ENCODE data around the gene XG.
"Not testable (repeated sequence)": the region's sequence is repeated elsewhere in the genome, so short reads cannot be mapped to it uniquely, and the experiment has no call there.

XG gene

DNA sequence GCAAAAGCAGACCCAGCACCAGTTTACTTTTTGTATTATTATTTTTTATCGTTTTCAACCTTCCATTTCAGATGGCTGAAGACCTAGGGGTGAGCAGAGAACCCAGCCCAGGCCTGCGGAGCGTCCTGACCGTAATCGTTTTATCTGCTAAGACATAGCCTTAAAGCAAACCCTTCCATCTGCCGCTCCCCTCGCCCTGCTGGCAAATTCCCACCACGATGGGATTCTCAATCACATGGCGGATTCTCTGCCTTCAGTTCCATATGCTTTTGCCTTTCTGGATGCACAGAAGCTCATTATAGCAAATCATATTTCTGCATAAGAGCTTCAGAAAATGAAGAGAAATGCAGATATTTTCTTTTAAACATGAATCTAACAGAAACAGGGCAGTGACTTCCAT lies 18.6 kb upstream of the XG start:
- no peak for DNase-seq (ENCODE audit: low spot score)

DNA sequence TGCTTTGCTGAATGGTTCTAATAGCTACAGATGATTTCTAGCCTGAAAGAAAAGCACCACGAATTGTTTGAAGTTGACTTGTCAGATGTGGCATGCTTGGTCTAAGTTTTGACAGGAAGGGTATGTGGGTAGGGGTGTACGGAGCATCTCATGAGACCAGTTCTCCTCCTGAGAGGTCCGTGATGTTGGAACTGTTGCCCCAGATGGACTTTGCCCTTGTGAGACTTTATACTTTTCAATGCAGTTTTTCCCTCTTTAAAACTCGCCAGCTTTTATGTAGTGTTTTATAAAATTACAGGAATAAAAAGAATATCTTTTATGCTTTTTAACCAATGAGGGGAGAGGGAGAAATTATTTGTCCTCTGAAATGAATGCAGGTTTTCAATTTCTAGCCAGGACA lies 16.6 kb upstream of the XG start:
- no peak for DNase-seq (ENCODE audit: low spot score)

DNA sequence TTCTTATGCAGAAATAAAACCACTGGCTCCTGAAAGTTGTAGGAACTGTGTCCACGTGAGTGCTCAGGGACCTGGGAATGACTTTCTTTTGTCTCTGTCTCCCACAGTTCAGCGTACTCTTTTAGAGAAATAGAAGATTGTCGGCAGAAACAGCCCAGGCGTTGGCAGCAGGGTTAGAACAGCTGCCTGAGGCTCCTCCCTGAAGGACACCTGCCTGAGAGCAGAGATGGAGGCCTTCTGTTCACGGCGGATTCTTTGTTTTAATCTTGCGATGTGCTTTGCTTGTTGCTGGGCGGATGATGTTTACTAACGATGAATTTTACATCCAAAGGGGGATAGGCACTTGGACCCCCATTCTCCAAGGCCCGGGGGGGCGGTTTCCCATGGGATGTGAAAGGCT lies 11.2 kb upstream of the XG start:
- DNase-seq (ENCODE audit: low spot score), result no peak

DNA sequence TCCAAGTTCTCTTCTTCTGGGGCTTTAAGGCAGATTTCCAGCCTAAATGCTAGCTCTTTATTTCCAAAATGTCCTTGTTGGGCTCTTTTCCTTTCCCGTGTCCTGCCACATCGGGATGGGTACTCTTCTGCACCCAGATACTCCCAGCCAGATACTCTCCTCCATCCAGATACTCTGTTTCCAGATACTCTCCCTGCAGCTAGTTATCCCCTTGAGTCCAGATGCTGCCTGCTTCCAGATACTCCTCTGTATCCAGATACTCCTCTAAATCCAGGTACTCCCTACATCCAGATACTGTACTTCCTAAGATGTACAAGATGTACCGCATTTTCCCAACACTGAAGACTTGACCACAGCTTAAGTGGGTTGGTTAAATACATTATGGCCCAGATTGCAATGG lies 10.5 kb upstream of the XG start:
- DNase-seq (ENCODE audit: low spot score), result no peak

DNA sequence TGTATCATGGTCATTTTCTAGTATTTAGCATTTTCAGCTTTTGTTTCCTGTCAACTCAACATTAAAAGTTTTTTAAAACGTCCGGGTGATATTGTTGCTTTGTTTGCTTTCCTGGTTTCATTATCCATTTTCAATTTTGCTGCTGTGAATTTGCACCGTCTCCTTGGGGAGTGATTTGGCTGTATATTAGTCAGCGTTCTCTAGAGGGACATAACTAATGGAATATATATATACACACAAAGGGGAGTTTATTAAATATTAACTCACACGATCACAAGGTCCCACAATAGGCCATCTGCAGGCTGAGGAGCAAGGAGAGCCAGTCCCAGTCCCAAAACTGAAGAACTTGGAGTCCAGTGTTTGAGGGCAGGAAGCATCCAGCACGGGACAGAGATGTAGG lies 5.6 kb upstream of the XG start:
- not testable (repeated sequence) for DNase-seq (ENCODE audit: low spot score)

DNA sequence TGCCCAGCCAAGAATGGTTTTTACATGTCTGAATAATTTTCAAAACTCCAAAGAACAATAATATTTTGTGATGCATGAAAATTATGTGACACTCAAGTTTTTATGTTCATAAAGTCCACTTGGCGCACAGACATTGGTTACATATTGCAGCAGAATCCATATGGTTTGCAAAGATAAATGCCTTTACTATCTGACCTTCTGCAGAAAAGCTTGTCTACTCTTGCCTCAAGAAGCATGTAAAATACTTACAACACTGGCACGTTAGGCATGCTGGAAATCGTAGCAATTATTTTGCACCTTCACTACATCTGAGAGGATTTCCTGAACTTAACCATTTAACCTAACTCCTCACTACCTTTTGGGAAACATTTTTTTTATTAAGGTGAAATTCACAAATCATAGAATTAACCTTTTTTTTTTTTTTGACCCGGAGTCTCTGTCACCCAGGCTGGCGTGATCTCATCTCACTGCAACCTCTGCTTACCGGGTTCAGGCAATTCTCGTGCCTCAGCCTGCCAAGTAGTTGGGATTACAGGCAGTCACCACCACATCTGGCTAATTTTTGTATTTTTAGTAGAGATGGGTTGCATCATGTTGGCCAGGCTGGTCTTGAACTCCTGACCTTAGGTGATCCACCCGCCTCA lies 3.5 kb upstream of the XG start:
- no peak for DNase-seq (ENCODE audit: low spot score)

DNA sequence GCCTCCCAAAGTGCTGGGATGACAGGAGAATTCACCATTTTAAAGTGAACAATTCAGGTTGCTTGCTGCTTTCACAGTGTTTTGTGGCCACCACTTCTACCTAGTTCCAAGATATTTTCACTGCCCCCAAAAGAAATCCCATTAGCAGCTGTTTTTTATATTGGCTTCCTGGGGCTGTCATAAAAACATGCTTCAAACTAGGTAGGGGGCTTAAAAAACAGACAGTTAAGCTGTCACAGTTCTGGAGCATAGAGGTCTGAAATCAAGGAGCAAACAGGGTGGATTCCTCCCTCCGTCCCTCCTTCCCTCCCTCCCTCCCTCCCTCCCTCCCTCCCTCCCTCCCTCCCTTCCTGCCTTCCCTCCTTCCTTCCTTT lies 3.0 kb upstream of the XG start:
- DNase-seq (ENCODE audit: low spot score), result no peak

DNA sequence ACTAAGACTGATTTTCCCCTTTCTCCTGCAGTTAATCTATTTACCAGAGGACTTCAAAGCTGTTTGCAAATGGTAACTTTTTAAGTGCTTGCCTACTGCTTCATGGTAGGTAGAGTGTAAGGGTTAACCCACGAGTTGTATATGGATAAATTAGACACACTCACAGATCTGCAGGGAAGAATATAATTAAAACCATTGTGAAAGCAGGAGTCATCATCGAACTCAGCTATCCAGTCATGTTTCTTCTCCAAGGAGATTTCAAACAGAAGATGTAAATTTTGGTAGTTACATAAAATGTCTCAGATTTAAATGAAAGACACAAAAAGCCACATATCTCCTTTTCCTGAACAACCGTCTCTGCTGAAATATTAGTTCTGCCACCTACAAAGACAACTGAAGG lies 549 bp upstream of the XG start:
- DNase-seq (ENCODE audit: low spot score), result no peak

DNA sequence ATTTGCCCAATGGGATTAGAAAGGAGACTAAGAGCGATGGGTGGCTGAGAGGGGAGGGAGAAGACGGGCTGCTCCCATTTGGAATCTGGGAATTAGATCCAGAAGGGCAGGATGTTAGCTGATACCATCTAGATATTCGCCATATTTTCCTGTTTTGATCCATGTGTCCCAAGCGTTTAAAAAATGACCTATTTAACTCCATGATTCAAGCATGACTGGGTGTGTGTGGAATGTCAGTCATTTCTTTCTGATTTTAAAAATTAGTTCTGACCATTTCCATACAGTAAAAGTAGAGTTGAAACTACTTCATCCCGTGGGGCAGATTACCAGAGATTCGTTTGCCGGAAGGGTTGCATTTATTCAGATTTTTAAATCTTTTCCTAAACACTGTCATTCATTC lies 601 bp downstream of the XG start:
- DNase-seq (ENCODE audit: low spot score), result not testable (repeated sequence)

DNA sequence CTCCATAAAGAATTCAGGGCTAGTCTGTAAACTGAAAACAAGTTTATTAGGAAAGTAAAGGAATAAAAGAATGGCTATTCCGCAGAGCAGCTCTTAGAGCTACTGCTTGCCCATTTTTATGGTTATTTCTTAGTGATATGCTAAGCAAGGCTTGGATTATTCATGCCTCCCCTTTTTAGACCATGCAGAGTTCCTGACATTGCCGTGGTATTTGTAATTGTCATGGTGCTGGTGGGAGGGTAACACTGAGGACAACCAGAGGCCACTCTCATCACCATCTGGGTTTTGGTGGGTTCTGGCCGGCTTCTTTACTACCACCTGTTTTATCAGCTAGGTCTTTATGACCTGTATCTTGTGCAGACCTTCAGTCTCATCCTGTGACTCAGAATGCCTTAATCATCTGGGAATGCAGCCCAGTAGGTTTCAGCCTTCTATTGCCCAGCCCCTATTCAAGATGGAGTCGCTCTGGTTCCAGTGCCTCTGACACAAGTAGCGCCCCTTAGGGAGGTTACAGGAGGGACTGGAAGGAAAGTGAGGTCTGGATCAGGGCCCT lies 3.4 kb downstream of the XG start:
- not testable (repeated sequence) for DNase-seq (ENCODE audit: low spot score)

DNA sequence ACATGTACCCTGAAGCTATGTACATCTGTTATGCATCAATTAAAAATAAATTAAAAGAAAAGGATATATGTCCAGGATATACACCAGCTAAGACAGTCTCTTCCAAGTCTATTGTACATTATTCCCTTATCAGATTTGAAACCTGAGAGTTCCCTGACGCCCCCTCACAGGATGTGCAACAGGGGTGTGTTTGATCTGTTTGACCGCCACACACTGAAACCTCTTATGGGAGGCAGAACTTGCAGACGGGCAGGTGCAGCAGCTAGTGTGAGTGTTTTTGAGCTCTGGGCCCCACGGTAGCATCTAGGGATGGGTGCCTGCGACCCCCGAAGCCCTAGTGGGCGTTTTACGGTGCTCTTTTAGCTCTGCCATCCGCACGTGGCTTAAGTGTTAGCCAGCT lies 4.7 kb downstream of the XG start:
- no peak for DNase-seq (ENCODE audit: low spot score)

DNA sequence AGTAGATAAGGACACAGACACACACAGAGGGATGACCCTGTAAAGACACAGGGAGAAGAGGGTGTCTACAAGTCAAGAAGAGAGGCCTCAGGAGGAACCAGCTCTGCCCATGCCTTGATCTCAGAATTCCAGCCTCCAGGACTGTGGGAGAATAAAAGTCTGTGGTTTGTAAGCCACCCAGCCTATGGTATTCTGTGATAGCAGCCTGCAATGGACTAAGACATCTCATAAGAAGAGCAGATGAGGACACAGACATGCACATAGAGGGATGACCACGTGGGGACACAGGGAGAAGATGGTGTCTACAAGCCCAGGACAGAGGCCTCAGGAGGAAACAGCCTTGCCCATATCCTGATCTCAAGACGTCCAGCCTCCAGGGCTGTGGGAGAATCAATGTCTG lies 9.4 kb downstream of the XG start:
- no peak for DNase-seq (ENCODE audit: low spot score)

DNA sequence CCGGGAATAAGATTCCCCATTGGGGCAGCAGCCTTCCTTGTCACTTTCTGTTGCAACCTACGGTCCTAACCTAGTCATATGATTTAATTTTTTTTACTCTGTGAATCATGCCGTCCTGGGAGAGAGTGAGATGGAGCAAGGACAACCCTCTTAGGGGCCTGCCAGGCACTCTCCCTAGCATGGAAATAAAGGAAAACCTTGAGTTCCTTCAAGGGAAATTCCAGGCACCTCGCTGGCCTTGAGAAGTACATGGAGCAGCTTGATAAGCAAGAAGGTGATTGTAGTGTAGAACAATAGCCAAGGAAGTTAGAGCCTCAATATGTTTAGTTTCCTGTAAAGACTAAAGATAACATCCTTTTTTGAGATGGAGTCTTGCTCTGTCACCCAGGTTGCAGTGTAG lies 10.8 kb downstream of the XG start:
- DNase-seq (ENCODE audit: low spot score), result not testable (repeated sequence)

DNA sequence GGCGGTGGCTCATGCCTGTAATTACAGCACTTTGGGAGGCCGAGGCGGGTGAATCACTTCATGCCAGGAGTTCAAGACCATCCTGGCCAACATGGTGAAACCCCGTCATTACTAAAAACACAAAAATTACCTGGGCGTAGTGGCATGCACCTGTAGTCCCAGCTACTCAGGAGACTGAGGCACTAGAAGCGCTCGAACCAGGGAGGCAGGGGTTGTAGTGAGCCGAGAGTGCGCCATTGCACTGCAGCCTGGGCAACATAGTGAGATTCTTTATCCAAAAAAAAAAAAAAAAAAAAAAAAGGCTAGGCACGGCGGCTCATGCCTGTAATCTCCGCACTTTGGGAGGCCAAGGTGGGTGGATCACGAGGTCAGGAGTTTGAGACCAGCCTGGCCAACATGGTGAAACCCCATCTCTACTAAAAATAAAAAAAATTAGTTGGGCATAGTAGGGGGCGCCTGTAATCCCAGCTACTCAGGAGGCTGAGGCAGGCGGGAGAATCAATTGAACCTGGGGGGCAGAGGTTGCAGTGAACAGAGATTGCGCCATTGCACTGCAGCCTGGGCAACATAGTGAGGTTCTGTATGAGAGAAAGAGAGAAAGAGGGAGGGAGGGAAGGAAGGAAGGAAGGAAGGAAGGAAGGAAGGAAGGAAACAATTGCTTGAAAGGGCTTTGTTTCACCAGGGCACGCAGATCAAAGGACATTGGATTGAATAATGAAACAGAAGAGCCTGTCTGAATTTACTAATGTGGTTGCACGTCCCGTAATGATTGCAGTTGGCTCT lies 13.1 kb downstream of the XG start:
- DNase-seq (ENCODE audit: low spot score), result not testable (repeated sequence)

DNA sequence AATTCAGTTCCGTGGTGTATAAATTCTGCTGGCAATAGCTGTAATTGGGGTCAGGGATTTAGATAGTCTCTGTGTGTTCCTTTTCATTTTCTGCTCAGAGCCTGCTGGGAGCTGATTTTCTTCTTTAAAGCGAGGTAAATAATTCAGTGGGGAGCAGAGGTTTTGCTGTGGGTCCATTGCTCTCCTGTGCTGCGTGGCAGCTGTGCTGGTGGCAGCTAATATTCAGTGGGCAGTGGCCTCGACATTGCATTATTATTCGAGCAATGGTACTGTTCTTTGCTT lies 13.7 kb downstream of the XG start:
- DNase-seq (ENCODE audit: low spot score), result no peak

DNA sequence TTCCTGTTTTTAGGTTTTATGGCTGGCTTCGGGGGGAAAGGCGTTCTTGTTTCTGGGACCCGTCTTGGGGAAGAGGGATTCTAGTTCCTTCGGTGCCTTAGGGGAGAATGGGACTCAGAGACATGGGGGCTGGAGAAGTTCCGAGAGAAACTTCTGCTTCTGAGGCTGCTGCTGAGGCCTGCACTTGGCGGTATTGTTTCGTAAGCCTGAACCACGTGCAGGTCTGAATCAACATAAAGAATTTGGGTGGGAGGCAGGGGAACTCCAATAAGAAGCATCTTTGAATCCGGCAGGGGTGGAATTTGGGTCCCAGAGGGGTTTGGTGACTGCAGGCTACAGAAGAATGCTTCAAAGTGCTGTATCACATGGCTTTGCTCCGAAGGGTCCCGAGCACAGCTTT lies 15.1 kb downstream of the XG start:
- no peak for DNase-seq (ENCODE audit: low spot score)

DNA sequence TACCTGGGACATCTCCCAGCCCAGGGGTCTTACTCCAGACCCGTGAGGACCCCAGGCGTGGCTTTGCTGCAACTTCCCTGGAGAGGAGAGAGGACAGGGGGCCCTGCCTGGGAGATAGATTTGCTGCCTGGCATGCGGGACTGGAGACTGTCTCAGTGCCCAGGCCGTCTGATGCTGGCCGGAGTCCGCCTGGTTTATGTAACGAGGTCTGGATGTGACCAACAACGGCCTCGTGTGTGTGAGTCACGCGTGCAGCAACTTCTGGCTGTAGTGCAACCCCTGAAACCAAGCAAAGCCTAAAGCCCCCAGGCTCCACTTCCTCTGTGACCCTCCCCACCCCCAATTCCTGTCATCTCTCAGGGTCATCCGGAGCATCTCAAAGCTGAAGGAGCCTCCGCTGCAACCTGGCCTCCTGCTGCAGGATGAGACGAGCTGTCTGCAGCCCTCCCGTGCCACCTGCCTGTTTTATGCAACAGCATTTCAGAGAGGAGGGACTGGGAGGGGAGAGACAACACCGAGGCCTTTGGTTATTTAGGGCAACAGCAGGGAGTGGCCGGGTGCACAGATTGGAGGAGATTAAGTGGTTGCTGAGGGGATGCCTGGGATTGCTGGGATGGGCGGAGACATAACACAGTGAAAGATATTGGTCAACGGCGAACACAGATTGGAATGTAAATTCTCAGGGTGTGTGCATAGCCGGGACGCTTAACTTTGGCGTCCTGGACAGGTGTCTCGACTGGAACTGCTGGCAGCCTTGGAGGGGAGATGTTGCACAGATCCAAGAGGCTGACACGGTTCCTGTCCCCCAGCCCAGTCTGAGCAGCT lies 16.0 kb downstream of the XG start:
- peak; percentile 10 for DNase-seq (ENCODE audit: low spot score)

DNA sequence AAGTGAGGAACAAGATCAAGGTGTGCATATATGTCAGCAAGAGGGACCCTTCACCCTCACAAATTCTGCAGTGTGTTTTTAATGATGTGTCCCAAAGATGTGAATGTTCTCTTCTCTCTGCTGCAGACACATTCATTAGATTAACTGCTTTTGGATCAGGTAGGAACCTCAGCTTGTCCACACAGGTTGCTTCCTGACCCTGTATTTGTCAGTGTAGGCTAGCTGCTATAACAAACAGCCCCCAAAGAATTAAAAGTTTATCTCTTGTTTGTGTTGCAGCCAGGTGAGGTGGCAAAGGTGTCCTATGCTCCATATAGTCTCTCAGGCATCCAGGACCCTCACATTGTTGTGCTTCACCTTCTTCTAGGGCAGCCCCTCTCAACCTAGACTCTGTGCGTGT lies 17.8 kb downstream of the XG start:
- no peak for DNase-seq (ENCODE audit: low spot score)

DNA sequence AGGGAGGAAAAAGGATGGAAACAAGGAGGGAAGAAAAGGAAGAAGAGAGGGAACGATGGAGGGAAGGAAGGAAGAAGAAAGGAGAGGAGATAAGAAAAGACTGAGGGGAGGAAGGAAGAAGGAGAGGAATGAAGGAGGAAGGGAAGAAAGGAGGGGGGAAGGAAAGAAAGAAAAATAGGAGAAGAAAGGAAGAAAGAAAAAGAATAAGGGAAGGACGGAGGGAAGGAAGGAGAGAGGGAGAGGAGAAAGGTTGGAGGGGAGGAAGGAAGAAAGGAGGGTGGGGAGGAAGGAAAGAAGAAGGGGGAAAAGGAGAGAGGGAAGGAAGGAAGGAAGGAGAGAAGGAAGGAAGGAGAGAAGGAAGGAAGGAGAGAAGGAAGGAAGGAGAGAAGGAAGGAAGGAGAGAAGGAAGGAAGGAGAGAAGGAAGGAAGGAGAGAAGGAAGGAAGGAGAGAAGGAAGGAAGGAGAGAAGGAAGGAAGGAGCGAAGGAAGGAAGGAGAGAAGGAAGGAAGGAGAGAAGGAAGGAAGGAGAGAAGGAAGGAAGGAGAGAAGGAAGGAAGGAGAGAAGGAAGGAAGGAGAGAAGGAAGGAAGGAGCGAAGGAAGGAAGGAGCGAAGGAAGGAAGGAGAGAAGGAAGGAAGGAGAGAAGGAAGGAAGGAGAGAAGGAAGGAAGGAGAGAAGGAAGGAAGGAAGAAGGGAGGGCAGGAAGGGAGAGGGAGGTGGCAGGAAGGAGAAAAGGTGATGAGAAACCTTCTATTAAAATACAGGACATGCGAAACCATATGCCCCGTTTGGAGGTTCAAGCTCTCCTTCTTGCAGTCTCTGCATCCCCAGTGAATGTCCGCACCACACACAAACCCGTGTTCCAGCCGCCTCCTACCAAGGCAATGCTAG lies 21.6 kb downstream of the XG start:
- DNase-seq (ENCODE audit: low spot score), result not testable (repeated sequence)

DNA sequence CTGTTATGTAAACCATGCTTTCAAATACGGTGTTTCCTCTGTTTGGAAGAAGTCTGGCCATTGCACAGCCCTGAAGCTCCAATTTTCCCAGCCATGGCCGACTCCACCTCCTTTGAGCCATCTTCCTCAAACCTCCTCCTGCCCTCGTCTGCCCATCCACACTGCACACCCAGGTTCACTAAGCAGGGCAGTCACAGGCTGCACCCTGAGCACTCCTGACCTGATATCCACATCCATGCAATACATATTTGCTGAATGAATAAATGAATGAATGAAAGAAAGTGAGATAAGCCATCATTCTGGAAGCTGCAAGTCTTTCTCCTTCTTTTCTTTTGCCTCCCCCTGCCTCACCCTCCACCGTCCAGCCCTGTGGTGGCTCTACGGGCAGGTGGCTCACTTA lies 22.2 kb downstream of the XG start:
- DNase-seq (ENCODE audit: low spot score), result no peak

DNA sequence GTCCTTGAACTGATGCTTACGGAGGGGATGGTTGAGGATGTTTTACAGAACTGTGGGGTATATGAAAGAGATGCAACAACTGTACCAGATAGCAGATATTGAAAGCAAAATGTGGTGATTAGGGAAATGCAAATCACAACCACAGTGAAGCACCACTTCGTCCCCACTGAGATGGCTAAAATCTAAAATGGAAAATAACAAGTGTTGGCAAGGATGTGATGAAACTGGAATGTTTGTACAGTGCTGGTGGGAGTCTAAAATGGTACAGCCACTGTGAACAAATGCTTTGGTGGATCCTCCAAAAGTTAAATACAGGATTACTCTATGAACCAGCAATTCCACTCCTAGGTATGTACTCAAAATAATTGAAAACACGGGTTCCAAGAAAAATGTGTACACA lies 22.9 kb downstream of the XG start:
- no peak for DNase-seq (ENCODE audit: low spot score)

Data from HuH-7 (cell line).